Gastroesophageal sphincter (tissue), 3 donors: ENCODE measurements around the gene ELP6.

Experiments
- POLR2AphosphoS5 ChIP-seq: sonication (generic); formaldehyde crosslinking; IDR thresholded peaks from one replicate; pipeline ENCODE4 v1.6.1; 2017; ENCODE audit warnings: antibody characterized with exemption
- TF ChIP-seq, protein P1 (sequence below), 4 experiments: fragments of 200-600 bp in 2 of 4; fragments of 450-650 bp in 2 of 4; sonication (generic) in 1 of 4; IDR thresholded peaks; one replicate each; pipeline ENCODE4 v1.5.1; 2017 to 2019; ENCODE audit warnings: antibody characterized with exemption in 4 of 4, mild to moderate bottlenecking in 2 of 4, moderate library complexity in 2 of 4

DNA sequence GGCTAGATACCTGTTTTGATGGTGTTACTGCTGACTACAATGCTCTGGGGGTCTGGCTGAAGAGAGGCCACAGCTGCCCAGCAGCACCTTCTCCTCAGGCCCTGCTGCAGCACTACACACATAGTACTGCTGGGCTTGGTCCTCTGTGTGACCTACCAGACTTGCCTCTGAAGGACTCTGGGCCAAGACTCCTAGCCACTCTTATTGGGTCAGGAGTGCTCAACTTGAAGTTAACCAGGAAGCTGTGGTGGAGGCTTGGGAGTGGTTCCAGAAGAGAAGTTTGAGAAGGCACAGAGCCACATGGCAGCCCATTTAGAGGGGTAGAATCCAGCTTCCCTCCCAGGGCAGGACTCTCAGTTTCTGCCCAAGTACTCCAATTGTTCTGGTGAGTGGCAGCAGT lies 16.6 kb downstream of the ELP6 start:
- TF ChIP-seq POLR2AphosphoS5: no peak
- TF ChIP-seq, protein P1, sequence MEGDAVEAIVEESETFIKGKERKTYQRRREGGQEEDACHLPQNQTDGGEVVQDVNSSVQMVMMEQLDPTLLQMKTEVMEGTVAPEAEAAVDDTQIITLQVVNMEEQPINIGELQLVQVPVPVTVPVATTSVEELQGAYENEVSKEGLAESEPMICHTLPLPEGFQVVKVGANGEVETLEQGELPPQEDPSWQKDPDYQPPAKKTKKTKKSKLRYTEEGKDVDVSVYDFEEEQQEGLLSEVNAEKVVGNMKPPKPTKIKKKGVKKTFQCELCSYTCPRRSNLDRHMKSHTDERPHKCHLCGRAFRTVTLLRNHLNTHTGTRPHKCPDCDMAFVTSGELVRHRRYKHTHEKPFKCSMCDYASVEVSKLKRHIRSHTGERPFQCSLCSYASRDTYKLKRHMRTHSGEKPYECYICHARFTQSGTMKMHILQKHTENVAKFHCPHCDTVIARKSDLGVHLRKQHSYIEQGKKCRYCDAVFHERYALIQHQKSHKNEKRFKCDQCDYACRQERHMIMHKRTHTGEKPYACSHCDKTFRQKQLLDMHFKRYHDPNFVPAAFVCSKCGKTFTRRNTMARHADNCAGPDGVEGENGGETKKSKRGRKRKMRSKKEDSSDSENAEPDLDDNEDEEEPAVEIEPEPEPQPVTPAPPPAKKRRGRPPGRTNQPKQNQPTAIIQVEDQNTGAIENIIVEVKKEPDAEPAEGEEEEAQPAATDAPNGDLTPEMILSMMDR (IDR thresholded peaks at IDR 0.05): no peak
